Measurements from ENCODE around the gene PEX5L. TPM values are rescaled to one million over a fixed set of nuclear protein-coding genes. Genes with fewer than 3 reads are reported as not detected.

Gene PEX5L
- total RNA-seq, 2 donors from 2014 or later: 0.07 to 0.90 TPM

GRCh38 chr3:179955286-179955685, 81.5 kb downstream of the PEX5L start:
- DNase-seq (ENCODE audit: low spot score): no peak
- H3K27me3 ChIP-seq: no peaks in the 10 kb centered on the region
- no peaks in the 10 kb centered on the region for H3K4me1 ChIP-seq
- H3K27ac ChIP-seq: no peak overlapping the region
- H3K9me3 ChIP-seq: no peaks in the 10 kb centered on the region
- H3K4me3 ChIP-seq: no peak overlapping the region
- TF ChIP-seq, protein P1, sequence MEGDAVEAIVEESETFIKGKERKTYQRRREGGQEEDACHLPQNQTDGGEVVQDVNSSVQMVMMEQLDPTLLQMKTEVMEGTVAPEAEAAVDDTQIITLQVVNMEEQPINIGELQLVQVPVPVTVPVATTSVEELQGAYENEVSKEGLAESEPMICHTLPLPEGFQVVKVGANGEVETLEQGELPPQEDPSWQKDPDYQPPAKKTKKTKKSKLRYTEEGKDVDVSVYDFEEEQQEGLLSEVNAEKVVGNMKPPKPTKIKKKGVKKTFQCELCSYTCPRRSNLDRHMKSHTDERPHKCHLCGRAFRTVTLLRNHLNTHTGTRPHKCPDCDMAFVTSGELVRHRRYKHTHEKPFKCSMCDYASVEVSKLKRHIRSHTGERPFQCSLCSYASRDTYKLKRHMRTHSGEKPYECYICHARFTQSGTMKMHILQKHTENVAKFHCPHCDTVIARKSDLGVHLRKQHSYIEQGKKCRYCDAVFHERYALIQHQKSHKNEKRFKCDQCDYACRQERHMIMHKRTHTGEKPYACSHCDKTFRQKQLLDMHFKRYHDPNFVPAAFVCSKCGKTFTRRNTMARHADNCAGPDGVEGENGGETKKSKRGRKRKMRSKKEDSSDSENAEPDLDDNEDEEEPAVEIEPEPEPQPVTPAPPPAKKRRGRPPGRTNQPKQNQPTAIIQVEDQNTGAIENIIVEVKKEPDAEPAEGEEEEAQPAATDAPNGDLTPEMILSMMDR (IDR thresholded peaks at IDR 0.05): no peak
- no peaks in the 10 kb centered on the region for H3K36me3 ChIP-seq

DNA sequence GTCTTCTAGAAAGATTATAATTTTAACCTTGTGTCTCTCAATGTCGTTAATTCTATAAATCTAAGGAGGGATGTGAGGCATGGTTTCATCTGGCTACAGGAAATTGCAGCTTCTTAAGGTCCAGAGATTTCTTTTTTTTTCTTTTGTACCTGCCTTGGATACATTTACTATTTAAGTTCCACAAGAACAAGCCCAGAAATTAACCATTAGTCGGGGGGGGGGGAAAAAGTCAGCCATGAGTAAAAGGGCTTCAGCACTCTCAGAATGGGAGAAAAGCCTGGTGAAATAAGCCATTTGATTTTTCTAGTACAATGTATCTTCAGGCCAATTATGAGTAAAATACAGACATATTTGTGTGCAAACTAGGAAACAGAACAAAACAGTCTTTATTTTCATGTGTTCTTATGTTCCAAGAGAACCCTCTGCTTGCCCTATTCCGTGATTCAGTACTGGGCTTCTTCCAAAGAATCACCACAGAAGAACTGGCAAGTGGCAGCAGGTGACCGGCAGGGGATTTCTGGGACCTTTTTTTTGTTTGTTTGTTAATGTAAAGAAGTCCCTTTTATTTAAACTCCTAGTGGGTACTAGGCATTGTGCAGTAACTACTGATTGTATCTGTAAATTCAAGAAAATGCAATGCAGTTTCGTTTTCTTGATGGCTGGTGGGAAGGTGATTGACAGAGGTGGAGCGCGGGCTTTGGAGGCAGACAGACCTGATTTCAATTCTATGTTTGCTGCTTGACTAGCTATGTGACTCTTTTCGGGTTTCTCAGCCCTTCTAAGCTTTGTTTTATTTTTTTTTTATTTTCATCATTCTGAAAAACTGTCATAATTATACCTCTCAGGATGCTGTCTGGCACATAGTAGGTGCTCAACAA, 82.5 kb downstream of the PEX5L start:
- no peak for DNase-seq (ENCODE audit: low spot score)
- no peaks in the 10 kb centered on the region for H3K27me3 ChIP-seq
- TF ChIP-seq, protein P1 (IDR thresholded peaks at IDR 0.05): no peak
- no peaks in the 10 kb centered on the region for H3K36me3 ChIP-seq
- H3K4me1 ChIP-seq: no peaks in the 10 kb centered on the region
- H3K27ac ChIP-seq: no peak overlapping the region
- H3K9me3 ChIP-seq: no peaks in the 10 kb centered on the region
- H3K4me3 ChIP-seq: no peak overlapping the region

- Histone ChIP-seq H3K27ac (no peak overlapping the region), H3K9me3 (no peaks in the 10 kb centered on the region), H3K4me1 (no peaks in the 10 kb centered on the region), H3K36me3 (no peaks in the 10 kb centered on the region), H3K4me3 (no peak overlapping the region), H3K27me3 (no peaks in the 10 kb centered on the region)
- TF ChIP-seq, protein P1 (IDR thresholded peaks at IDR 0.05): no peak
- DNase-seq (ENCODE audit: low spot score): no peak
These were observed 85.9 kb downstream of the PEX5L start for GRCh38 chr3:179950840-179951239.

GRCh38 chr3:179949869-179950268, 86.9 kb downstream of the PEX5L start:
- no peaks in the 10 kb centered on the region for H3K9me3 ChIP-seq
- H3K27ac ChIP-seq: no peak overlapping the region
- no peaks in the 10 kb centered on the region for H3K27me3 ChIP-seq
- H3K36me3 ChIP-seq: no peaks in the 10 kb centered on the region
- TF ChIP-seq, protein P1 (IDR thresholded peaks at IDR 0.05): no peak
- DNase-seq (ENCODE audit: low spot score): no peak
- H3K4me3 ChIP-seq: no peak overlapping the region
- no peaks in the 10 kb centered on the region for H3K4me1 ChIP-seq

- no peaks in the 10 kb centered on the region for H3K36me3 ChIP-seq
- no peak overlapping the region for H3K4me3 ChIP-seq
- H3K9me3 ChIP-seq: no peaks in the 10 kb centered on the region
- no peak for DNase-seq (ENCODE audit: low spot score)
- no peaks in the 10 kb centered on the region for H3K27me3 ChIP-seq
- TF ChIP-seq, protein P1 (IDR thresholded peaks at IDR 0.05): no peak
- no peak overlapping the region for H3K27ac ChIP-seq
- no peaks in the 10 kb centered on the region for H3K4me1 ChIP-seq
These were observed 87.3 kb downstream of the PEX5L start for GRCh38 chr3:179949412-179949811.
